Activated T-cell treated with anti-CD3 and anti-CD28 coated beads for 24 hours (primary cell): ENCODE measurements around the gene CCDC51.
A peak's percentile ranks its signal among the peaks of the same experiment; 100 is the strongest.
"Not testable (repeated sequence)": the region's sequence is repeated elsewhere in the genome, so short reads cannot be mapped to it uniquely, and the experiment has no call there.

Experiments used
- DNase-seq: peaks from one replicate; pipeline ENCODE4 v3.0.0-alpha.2; 2020; ENCODE audit warnings: low read depth

The CCDC51 gene, protein sequence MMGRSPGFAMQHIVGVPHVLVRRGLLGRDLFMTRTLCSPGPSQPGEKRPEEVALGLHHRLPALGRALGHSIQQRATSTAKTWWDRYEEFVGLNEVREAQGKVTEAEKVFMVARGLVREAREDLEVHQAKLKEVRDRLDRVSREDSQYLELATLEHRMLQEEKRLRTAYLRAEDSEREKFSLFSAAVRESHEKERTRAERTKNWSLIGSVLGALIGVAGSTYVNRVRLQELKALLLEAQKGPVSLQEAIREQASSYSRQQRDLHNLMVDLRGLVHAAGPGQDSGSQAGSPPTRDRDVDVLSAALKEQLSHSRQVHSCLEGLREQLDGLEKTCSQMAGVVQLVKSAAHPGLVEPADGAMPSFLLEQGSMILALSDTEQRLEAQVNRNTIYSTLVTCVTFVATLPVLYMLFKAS

DNA sequence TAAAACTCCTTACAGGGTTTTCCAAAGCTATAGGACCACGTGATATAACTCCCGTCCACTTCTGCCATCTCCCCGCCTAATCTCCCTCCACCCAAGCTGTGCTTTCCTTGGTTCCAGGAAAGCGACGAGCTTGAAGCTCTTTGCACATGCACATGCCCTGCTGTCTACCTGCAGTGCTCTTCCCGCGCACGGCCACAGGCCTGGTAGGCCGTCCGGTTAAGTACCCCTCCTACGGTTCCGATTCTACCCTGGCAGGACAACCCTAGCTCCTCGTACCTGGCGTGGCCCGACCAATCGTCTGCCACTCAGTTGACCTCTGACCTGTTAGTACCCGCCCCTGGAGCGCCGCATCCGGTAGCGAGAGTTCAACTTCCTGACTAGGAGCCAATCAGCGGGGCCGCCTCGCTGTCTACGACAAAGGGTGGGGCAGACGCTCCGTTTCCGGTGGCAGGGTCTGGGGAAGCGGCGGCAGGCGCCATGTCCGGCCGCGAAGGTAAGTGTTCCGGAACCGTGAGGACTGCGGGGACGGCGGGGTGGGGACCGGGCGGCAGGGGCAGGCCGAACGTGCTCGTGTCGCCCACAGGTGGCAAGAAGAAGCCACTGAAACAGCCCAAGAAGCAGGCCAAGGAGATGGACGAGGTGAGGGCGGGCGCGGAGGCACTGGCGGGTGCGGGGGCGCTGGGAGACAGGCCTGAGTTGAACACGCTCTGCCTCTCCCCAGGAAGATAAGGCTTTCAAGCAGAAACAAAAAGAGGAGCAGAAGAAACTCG is at the start of gene CCDC51, which contains the start of gene TMA7:
Gene CCDC51, minus strand, starts transcription at position 300 of the 770 bp plus-strand sequence. CDS start 4,991 bp downstream, outside the sequence.
Gene TMA7, plus strand, starts transcription at position 438 of the 770 bp plus-strand sequence. Its CDS starts 40 bp downstream, at position 478.
- peak; percentile 98 for DNase-seq

DNA sequence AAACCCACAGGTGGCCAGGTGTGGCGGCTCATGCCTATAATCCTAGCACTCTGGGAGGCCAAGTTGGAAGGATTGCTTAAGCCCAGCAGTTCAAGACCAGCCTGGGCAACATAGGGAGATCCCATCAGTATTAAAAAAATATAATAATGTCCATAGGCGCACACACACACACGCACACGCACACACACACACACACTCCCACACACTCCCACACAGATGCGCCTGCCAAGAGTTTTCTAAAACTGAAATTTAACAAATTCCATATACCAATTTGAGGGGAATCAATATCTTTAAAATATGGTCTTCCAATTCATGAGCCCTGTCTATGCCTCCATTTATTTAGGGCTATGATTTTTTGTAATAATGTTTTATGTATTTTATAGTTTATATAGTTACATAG is 47.0 kb upstream of the CCDC51 start:
- no peak for DNase-seq

DNA sequence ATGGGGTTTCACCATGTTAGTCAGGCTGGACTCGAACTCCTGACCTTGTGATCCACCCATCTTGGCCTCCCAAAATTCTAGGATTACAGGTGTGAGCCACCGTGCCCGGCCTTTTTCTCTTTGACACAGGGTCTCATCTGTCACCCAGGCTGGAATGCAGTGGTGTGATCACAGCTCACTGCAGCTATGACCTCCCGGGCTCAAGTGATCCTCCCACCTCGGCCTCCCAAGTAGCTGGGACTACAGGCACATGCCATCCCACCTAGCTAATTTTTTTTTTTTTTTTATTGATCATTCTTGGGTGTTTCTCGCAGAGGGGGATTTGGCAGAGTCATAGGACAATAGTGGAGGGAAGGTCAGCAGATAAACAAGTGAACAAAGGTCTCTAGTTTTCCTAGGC is 42.9 kb upstream of the CCDC51 start:
- DNase-seq, result not testable (repeated sequence)

DNA sequence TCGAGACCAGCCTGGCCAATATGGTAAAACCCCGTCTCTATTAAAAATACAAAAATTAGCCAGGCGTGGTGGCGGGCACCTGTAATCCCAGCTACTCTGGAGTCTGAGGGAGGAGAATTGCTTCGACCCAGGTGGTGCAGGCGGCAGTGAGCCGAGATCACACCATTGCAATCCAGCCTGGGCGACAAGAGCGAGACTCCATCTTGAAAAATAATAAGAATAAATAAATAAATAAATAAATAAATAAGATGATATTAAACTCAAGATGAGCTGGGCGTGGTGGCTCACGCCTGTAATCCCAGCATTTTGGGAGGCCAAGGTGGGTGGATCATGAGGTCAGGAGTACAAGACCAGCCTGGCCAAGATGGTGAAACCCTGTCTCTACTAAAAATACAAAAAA is 41.0 kb upstream of the CCDC51 start:
- DNase-seq, result not testable (repeated sequence)

DNA sequence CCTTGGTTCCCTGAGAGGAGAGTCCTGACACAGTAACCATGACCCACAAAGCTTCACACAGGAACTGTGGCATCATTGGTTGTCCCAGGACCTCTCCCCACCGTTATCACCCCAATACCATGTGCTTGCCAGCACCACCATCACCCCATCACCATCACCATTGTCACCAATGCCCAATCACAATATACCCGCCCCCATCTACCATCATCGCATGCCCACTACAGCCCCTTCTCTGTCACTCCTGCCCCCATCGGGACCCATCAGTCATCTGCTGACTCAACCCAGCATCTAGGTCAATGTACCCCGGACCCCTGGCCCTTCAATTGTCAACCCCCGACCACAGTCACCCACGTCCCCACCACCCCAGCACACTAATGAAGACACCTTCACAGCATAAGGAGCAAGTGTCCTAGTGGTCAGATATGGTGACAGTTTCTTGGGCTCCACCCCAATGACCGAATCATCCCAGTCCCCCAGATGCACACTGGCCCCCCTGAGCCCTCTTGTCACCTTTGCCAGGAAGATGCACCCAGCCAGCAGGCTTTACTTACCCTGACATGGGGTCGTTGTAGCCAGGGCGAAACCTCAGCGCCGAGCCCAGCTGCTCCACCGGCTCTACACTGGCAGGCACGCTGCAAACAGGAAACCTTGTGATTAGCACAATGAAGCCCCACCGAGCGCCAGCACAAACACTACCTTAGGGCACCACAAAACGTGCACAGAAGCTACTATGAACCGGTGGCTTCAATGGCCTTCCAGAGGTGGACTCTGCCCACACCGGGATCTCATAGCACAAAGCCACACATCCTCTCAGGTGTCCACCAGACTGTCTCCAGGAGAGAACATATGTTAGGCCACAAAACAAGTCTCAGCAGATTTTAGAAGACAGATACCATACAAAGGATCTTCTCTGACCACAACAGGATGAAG is 39.0 kb upstream of the CCDC51 start:
- DNase-seq, result no peak

DNA sequence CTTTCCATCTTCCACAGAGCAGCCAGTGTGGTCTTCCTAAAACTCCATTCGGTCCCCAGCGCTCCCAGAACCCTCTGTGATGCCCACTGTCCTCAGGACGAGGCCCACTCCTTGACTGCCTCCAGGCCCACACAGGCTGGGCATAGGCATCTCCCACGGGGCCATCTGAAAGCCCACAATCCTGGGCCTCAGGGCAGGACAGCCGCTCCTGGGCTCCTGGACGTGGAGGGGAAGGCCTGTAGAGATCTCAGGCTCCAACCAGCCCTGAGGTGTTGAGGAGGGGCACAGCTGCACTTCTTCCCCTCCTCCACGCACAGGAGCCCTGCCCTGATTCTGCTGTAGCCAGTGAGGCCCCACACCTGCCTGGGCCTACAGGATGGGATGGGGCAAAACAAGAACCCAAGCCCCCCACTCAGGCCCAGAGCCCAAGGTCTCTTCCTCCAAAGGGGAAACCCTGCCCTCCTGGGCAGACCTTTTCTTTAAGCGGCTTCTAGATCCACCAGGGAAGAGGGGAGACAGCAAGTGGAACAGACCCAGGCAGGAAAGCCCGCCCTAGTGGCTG is 38.1 kb upstream of the CCDC51 start:
- DNase-seq, result no peak

DNA sequence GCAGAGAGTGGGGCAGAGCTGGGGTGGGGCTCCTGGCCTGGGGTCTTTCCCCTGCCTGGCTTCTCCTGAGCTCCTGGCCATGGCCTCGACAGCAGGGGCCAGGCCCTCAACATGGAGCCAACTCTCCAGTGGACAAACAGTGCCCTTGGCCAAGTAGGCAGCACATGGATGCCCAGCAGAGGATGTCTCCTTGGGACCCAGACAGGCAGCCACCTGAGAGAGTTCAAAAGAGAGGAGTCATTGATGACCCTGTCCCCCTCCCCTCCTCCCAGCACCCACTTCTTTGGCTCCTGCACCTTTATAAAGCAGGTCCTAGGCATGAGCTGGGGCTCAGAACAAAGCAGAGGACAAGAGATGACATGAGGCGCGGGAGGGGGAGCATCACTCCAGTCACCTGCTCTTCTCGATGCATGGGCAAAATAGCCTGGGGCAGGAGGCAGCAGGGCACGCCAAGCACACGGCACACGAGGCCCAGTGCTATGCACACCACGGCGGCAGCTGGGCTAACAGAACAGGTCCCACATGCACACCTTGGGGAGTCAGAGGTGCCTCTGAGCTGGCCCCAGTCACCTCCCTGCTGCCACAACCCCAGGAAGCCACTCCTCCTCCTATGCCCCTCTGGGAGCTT is 36.6 kb upstream of the CCDC51 start:
- no peak for DNase-seq

DNA sequence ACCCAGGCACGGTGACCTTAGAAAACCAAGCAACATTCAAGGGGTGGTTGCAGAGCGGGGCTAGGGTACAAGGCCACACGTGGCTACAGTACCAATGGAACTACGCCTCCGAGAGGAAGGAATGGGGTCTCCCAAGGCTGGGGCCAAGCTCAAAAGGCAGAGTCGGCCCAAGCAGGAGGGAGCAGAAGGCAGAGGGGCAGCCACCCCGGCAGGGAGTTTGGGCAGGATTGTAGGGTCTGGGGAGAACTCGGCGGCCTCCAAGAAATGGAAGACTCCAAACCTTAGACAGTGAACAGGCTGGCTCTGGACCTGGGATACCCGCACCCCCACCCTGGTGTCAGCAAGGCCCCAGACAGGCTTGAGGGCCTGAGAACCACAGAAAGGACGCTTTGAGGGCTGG is 35.3 kb upstream of the CCDC51 start:
- no peak for DNase-seq

DNA sequence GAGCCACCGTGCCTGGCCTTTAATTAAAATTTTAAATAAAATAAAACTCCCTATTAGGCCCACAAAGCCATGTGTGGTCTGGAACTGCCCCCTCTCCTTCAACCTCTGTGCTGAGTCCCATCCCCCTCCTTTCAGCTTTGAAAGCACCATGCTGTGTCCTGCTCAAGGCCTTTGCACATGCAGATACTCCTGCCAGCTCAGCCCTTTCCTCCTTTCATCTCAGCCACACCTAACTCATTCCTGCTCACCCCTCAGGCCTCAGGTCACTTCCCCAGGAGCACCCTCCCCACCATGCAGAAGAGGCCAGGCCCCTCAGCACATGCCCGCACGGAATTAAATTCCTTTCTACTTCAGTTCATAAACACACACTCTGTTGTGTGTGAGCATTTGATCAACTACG is 34.7 kb upstream of the CCDC51 start:
- DNase-seq, result no peak

DNA sequence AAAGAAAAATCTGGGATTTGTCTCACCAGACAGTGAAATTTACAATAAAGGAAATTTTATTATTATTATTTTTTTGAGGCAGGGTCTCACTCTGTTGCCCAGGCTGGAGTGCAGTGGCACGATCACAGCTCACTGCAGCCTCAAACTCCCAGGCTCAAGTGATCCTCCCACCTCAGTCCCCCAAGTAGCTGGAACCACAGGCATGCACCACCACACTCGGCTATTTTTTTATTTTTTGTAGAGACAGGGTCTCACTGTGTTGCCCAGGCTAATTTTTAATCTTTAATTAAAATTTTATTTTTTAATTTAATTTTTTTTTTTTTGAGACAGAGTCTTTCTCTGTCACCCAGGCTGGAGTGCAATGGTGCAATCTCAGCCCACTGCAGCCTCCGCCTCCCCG is 34.1 kb upstream of the CCDC51 start:
- DNase-seq, result not testable (repeated sequence)

DNA sequence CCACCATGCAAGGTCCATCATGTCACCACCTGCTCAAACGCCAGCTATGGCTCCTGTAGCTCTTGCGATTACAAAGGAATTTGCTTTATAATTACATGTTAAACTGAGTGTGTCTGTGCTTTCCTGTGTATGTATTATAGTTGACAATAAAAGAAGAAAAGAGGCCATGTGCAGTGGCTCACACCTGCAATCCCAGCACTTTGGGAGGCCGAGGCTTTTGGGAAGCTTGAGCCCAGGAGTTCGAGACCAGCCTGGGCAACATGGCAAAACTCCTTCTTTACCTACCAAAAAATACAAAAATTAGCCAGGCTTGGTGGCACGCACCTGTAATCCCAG is 33.7 kb upstream of the CCDC51 start:
- DNase-seq, result no peak

DNA sequence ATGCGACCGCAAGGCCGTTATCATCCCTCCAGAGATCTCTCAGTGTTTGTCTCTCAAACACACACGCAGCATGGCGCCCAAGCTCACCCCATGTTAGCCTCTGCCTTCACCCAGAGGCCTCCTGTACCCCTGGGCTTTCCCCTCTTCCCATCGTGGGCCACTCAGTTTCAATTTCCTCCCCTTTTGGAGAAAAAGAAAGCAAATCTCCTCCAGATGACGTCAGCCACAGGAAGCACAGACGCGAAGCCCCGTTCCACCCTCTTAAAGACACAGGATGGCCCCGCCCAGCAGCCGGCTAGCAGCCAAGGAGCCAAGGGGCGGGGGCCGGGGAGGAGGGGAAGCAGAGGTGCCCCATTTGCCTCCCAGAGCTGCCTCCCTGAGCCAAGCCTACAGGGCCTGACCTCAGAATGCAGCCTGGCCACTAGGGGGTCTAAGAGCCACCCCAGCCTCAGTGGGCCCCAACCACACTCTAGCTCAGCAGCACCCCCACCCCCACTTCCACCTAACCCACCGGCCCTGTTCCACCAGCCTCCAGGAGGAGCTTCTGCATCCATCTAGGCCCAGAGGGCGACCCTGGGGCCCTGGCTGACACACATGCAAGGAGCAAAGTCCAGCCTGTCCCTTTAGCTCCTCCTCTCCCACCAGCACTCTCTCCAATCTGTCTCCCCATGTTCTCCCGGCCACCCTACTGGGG is 33.2 kb upstream of the CCDC51 start:
- DNase-seq, result peak; percentile 92

DNA sequence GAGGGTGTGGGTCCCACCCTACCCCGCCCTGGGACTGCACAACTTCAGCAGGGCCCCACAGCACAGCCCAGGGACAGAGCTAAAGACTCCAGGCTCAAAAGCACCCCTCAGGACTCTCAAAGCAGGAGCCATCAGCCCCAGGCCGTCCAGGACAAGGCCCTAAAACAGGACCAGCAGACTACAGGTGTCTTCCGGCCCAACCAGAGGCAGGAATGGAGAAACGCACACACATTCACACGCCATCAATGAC is 32.7 kb upstream of the CCDC51 start:
- no peak for DNase-seq

DNA sequence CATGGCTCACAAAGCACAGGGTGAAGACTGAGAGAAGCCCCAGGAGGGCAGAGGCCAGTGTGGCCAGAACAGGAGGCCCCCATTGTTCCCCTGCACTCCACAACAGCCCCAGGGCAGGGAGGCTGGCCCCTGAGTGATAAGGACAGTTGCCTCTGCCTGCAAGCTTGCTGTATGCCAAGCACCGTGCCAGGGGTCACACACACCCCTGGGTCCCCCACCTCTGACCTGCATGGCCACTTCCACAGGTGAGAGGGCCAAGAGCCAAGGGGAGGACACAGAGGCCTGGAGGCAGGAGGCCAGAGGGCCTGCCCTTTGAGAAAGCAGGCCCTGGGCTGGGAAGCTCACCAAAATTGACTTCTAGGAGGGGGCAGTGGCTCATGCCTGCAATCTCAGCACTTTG is 30.4 kb upstream of the CCDC51 start:
- no peak for DNase-seq

DNA sequence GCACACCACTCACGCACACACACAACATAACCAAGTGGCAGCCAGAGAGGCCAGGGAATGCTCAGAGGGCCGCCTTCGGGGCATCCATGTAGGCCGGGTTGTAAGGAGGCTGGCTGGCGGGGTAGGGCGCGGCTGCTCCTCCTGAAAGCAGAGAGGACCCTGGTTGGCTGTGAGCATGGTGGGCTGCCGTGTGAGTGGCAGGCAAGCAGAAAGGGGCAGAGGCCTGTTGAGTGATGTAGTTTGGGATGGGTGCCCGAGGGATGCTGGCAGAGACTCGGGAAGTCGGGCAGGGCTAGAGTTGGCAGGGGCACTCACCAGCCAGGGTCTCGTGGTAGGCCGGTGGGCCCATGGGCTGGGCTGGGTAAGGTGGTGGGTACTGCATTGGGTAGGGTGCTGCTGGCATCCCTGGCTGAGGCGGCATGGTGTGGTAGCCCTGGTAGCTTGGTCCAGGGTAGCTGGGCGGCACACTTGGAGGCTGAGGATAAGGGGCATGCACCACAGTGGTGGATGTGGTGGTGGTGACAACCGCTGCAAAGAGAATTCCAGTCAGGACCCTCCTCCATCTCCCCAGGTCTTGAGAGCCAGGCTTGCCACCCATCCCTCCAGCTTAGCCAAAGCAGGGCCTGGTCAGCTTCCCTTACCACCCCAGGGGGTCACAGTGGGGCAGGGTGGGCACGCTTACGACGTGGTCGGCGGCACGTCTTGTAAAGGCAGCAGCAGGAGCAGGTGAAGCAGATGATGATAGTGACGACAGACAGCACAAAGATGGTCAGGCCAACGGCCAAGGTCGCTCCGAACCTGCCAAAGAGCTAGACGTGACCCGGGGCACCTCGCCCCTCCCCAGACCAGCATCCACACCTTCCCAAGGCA is 29.4 kb upstream of the CCDC51 start:
- no peak for DNase-seq

DNA sequence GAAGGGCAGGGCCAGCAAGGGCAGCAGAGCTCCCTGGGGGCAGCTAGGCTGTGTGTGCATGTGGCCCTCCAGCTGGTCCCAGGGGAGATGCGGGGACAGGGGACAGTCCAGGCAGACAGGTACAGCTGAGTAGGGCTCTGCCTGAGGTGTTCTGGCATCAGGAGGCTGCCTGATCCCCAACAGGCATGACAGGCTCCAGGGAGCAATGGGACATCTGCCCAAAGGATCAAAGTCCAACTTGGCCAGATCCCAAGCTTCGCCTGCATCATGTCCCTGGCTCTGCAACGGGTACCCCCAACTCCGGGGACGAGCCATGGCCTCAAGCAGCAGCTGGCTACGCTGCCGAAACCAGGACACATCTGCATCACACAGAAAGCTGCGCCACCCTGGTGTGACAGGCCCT is 28.4 kb upstream of the CCDC51 start:
- DNase-seq, result no peak

DNA sequence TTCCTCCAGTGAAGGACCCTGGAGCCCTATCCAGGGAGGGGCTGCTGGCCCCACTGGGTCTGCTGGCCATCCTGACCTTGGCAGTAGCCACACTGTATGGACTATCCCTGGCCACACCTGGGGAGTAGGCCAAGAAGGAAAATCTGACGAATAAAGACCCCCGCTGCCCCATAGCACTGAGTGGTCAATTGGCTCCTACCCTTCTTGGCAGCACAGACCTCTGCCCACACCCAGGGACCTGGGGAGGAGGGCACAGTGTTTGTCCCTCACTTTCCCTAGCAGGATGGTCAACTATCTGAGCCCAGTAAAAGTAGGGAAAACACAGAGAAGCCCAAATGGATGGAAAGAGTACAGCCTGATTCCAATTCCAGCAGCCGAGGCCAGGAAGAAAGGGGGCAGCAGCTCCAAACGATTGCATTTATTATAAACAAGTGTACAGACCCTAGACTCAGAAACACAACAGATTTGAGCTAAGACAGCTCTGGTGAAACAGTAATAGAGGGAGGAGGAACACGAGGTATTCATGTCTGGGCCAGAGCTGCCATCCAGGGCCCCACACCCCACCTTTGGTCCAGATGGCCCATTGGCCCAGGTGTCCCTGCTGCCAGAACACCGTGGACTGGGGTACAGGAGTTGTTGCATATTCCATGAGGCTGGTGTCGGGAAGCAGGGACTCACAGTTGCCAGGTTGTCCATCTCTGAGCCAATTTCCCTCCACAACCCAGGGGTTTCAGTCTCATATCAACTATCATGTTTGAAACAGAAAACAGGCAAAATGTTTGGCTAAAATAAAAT is 27.8 kb upstream of the CCDC51 start:
- no peak for DNase-seq

DNA sequence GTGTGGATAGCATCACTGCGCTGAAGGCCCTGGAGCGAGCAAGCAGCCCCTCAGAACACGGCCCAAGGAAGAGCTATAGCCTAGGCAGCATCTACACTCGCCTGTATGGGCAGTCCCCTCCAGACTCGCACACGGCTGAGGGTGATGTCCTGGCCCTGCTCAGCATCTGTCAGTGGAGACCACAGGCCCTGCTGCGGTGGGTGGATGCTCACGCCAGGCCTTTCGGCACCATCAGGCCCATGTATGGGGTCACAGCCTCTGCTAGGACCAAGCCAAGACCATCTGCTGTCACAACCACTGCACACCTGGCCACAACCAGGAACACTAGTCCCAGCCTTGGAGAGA is 27.2 kb upstream of the CCDC51 start:
- no peak for DNase-seq

DNA sequence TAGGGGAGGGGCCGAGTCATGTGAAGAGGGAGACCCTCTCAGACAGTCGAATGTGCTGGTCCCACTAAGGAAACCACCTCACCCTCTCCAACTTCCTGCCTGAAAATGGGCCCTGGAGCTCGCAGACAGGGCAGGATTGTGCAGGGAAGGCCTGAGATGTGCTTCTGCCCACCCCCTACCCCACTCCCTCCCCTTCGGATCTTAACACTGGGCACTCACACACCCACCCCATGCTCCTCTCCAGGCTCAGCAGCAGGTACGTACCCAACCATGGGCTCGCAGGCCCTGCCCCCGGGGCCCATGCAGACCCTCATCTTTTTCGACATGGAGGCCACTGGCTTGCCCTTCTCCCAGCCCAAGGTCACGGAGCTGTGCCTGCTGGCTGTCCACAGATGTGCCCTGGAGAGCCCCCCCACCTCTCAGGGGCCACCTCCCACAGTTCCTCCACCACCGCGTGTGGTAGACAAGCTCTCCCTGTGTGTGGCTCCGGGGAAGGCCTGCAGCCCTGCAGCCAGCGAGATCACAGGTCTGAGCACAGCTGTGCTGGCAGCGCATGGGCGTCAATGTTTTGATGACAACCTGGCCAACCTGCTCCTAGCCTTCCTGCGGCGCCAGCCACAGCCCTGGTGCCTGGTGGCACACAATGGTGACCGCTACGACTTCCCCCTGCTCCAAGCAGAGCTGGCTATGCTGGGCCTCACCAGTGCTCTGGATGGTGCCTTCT is 26.6 kb upstream of the CCDC51 start:
- DNase-seq, result no peak
